Ovary (tissue), 1 donor: ENCODE measurements around the gene PEX6.

Source experiments
- EP300 ChIP-seq: sonication (generic); formaldehyde crosslinking; IDR thresholded peaks from one replicate; pipeline ENCODE4 v1.6.1; 2017; ENCODE audit warnings: antibody characterized with exemption
- POLR2A ChIP-seq: fragments of 450-650 bp; IDR thresholded peaks from one replicate; pipeline ENCODE4 v1.6.1; 2017; ENCODE audit warnings: antibody characterized with exemption, mild to moderate bottlenecking, moderate library complexity

GRCh38 chr6:42974919-42975505 lies 4.0 kb downstream of the PEX6 start:
- TF ChIP-seq EP300 (no peak), POLR2A (no peak)
